ENCODE results near the gene TGM2.

TGM2 gene

DNA sequence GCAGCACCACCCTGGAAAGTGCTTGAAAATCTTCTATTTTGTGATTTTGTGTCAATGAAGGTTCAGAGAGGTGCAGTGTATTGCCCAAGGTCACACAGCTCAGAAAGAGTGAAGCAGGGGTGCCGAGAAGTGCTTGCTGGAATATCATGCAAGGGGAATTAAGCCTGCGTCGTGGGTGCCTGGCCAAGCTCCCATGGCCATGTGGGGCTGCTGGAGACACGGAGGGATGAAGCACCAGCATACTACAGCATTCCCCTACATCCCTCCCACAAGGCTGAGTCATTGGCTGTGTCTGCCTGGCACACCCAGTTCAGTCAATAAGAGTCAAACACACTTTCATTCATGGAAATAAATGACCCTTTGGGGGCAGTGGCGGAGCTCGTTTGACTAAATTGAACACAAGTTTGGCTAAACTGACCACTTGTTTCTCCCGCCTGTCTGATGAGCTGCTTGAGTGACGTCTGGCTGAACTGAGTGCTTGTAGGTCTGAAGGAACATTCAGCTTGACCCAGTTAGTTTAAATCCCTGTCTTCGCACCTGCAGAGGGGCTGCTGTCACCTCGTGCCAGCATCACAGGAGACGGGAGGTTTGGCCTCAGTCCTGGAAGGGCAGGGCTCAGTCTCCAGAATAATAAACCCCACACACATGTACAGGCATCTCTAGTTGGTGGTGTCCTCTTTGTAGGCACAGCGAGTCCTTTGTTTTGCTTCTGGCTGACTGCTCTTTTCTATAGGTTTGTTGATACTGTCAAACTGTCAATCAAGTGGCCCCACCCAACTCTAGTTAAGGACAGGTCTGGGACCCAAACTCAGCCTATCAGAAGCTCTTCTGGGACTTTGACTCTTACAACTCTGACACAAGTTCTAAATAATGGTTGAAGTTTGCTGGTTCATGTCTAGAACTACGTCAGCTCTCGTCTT, 8.4 kb upstream of the TGM2 start:
- no peak for DNase-seq

DNA sequence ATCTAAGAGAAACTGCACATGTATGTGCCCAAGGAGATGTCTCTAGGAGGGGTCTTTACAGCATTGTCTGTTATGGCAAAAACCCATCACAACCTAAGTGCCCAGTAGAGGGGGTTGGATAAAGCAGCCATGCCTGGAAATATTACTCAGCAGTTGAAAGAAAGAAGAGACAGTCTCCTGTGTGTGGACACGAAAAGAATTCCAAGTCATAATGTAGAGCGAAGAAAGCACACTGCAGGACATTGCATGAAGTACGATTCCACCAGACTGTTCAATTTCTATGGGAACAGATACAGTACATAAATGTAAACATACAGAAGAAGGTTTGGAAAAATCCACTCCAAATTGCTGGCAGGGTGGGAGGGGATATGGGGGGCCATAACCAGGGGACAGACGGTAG, 7.3 kb upstream of the TGM2 start:
- DNase-seq = no peak

GRCh38 chr20:38171675-38172043, 6.6 kb upstream of the TGM2 start:
- no peak for DNase-seq

DNA sequence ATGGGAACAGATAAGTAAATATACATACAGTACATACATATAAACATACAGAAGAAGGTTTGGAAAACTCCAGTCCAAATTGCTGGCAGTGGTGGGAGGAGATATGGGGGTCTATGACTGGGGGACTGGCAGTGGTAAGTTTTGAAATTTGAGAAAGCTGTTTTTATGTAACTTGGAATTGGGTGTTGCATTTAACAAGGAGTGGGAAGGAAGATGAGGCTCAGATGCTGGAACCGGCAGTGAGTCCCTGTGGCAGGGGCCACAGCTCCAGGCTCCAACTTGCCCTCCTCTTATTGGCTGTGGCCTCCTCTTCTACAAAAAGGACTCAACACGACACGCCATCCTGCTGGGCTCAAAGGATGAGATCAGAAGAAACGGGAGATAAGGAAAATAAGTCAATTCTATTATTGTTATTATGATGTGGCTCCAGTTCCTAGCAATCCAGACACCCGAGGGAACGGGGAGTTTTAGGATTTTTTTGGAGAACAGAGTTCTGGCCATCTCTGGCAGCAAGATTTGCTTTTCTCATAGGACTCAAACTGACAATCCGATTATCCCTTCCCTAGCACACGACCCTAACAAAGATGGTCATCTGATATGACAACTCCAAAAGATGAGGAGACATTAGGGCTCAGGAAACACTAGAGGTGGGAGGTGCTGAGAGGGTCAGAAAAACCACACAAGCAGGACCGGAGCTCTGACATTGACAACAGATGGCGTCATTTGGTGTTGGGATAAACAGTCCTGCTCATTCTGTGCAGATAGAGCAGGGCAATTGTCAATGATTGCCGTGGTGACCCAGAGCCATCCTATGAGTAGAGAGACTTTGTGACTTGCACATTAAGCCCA, 6.0 kb upstream of the TGM2 start:
- DNase-seq = no peak

- DNase-seq = no peak
These were observed 5.3 kb upstream of the TGM2 start for GRCh38 chr20:38170219-38170825.

DNA sequence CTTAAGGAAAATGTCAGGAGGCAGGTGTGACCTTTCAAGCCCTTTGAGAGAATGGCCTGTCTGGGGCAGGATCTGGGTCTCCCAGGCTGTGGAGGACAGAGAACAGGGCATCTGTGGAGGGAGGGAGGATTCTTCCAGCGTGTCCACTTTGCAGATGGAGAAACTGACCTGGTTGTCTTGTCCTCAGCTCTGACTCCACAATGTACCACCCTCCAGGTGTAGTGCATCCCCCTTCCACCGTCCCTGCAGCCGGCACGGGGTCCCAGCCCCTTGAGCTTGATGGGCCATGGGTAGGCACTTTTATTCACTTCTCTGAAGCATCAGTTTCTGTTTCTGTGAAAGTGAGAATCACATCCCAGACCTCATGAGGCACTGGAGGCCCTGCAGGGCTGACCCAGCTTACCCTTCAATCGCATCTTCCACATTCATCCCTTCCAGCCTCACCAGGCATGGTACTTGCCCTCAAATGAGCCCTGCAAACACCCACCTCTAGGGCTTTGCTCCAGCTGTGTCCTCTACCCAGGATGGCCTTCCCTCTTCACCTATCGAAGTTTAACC, 4.6 kb upstream of the TGM2 start:
- no peak for DNase-seq

DNA sequence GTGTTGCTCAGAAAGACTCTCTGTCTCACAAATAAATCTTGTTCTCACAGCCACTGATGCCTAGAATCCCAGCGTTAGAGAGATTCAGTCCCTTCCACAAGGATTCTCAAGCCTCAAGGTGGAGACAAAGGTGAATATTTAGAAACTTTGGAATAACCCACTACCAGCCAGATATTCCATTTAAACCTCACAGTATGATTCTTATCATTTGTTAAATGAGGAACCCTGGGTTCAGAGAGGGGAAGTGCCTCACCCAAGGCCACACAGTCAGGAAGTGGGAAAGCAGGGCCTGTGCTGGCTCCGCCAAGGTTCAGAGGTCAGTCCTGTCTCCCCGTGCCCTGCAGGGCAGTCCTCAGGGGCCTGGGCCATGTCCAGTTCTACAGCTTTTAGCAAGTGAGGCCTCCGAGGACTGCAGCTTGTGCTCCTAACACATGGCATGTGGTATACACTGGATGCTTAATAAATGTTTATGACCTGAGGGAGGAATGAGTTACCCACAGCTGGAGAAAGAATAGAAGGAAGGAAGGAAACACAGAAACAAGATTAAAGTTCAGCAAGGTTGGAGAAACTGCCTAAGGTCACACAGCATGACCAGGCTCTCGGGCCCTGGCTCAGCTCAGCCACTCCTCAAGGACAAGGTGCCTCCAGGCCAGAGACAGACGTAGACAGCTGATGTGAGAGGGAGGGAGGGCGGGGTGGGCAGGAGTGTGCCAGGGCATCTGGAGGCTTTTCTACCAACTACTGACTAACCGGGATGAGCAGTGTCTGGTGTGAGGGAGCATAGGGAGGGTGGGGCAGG, 3.9 kb upstream of the TGM2 start:
- no peak for DNase-seq

DNA sequence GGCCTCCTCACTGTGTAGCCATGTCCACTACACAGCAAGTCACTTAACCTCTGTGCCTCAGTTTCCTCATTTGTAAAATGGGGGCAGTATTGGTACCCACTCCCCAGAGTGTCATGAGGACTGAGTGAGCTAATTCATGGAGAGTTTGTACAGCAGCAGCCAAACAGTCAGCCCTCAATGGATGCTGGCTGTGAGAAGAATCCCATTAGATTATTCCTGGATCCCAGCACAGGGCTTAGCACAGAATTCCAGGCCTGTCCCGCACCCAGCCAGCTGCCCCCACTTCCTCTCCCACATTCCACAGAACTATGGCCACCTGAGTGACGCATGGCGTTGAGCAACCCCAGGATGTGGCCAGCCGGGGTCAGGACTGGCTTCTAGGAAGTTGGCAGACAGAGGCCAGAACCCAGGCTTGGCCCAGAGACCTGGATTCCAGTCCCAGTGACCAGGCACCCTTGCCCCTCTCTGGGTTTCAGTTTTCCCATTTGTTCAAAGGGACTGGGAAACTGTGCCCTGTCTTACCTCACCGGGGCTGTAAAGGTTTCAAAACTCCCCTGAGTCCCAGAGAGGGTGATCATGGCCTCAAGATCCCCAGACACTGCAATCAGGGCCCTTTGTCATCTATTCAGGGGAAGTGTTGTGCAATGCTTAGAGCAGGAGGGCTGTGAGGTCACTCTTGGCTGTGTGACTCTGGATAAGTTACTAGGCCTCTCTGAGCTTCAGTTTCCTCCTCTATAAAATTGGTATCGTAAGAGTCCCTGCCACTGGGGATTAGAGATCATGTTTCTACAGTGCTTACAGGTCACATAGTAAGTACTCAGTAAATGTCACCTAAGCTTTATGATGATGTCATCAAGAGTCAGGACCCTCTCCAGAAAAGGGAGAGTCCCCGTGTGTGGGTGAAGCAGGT, 3.0 kb upstream of the TGM2 start:
- no peak for DNase-seq

- no peak for DNase-seq
These were observed 2.3 kb upstream of the TGM2 start for GRCh38 chr20:38167328-38167850.

DNA sequence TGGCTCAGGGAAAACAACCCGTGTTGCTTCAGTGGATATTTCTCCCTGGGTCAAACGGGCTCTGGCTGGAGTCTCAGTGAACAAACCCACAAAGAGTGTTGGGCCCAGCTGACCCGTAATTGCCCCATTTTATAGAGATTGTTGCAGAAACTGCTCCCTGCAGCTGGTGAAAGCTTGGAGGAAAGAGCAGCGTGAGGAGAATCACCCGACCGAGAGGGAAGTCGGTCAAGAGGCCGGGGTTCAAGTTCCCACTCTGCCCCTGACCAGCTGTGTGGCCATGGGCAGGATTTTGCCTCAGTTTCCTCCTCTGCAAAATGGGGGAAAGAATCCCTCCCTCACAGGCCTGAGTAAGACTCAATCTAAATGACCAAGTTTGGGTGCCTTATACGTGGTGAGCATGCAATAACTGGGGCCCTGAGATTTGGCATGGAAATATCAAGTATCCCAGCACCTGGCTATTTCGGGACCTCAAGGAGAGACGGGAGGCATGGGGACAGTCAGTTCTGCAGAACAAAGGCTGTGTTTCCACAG, 1.7 kb upstream of the TGM2 start:
- DNase-seq = no peak

DNA sequence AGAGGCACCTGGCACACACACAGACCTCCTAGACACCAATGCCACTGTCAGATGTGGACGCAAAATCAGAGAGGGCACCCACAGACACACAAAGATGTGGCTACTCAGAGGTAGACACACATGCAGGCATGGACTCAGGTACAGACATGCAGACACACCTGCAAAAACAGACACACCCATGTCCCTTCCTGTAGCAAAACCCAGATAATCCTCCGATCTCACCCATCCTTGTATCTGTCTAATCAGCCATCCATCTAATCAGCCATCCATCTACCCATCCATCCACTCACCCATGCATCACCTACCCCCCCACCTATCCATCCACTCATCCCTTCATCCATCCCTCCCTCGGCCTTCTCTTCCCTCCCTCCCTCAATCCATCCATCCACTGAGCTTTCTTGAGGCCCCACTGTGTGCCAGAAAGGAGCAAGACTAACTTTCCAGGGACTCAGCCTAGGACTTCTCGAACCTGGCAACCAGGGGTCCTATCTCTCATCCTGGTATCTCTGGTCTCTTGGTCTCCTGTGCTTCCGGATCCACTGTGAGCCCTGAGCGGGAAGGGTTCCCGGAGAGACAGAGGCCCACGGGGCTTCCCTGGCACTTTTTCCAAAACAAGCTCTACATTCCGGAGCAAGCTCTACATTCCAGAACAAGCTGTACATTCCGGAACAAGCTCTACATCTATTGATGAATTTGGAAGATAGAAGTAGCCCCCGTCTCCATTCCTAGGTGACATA, 1.1 kb upstream of the TGM2 start:
- DNase-seq = no peak

GRCh38 chr20:38164624-38165088, 414 bp downstream of the TGM2 start:
- DNase-seq = peak in 1 of 6 experiments; percentile 2

DNA sequence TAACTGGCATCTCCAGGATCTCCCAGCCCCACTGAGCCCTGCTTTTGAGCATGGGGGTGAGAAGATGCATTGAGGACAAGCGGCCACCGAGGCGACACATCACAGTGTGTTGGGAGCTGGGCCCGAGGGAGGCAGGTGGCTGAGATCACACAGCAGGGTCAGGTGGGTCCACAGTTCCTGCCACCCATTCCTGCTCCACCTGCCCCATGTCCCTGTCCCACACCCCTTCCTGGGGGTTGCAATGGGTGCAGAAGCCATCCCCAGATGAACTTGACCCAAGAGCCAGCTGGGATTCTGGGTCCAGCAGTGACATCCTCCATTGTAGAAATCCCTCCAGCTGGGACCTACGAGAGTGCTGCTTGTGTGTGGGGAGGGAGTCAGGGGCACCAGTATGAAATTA, 1.0 kb downstream of the TGM2 start:
- DNase-seq = no peak

DNA sequence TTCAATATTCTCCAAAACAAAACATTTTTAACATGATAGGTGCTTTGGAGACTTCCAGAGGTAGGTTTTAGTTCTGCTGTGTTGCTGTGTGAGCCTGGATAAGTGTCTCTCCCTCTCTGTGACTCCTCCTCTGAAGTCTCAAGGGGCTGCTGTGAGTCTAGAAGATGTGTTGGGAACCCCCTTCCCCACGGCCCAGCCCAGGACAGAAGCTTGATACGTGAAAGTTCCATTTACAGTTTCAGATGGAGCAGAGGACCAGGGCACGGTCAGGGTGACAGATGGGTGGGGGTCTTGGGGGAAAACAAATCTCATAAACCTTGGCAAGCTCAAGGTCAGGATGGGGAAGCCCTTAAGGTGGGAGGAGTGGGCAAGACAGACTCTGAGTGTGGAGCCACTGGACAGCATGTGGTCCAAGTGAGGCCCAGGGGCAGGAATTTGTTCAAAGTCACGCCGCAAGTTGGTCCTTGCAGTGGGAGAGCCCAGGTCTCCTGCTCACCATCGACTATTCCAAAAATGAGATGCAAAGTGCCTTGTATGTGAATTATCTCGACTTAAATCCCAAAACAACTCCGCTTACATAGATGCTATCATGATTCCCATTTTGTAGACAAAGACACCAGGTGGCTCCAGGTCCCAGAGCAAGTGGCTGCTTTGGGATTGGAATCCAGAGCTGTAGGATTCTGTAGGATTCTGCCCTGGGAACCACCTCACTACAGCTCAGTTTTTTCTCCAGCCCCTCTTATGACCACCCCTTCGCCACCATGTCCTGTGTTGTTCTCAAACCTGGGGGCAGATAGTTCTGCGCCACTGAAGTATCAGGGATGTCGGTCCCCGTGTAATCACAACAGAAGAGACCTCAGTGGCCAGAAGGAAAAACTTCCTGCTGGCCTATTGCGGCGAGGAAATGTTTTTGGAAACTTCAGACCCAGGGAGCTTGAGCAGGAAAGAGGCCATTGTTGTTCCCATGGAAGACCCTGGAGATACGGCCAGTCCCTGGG, 1.9 kb downstream of the TGM2 start:
- no peak for DNase-seq

- DNase-seq = no peak
These were observed 2.9 kb downstream of the TGM2 start for GRCh38 chr20:38162149-38162548.

DNA sequence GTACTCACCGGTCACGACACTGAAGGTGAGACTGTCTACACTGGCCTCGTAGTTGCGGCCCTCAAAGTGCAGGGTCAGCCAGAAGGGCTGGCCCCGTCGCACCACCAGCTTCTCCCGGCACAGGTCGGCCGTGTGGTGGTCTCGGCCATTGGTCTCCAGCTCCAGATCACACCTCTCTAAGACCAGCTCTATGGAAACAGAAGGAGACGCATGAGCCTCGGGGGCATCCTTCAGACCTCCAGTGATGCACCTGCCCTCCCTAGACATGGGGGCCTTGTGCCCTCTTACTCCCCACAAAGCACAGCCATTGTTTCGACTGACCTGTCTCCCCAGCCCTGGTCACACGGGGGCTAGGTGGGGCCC, 3.7 kb downstream of the TGM2 start:
- DNase-seq = no peak

- no peak for DNase-seq
These were observed 4.9 kb downstream of the TGM2 start for GRCh38 chr20:38159957-38160756.

GRCh38 chr20:38159566-38159956, 5.5 kb downstream of the TGM2 start:
- DNase-seq = no peak

Measured in stimulated activated naive CD4-positive, alpha-beta T cell (primary cell).